ENCODE data around the gene NFKBIA. TPM values are rescaled to one million over a fixed set of nuclear protein-coding genes. Genes with fewer than 3 reads are reported as not detected.

NFKBIA gene
- total RNA-seq, 4 donors from 2014 or later: 387 to 416 (median 398) TPM

GRCh38 chr14:35353409-35354172, 51.0 kb downstream of the NFKBIA start:
- Histone ChIP-seq H3K36me3 (no peaks in the 10 kb centered on the region), H3K4me1 (peaks cover 0 to 12% (median 4%) of the 10 kb centered on the region in 4 donors), H3K9me3 (no peaks in the 10 kb centered on the region), H3K4me3 (no peak overlapping the region), H3K27me3 (no peaks in the 10 kb centered on the region), H3K27ac (replicated peaks in 1 of 4) (no peak overlapping the region)
- WGBS: 80% methylated on average over 10 of the region's 10 CpGs
- no peak for DNase-seq (ENCODE audit: extremely low spot score)
- TF ChIP-seq CTCF (IDR thresholded peaks at IDR 0.05): no peak
- TF ChIP-seq POLR2AphosphoS5 (IDR thresholded peaks at IDR 0.05): no peak
- TF ChIP-seq EP300 (IDR thresholded peaks at IDR 0.05): no peak
- TF ChIP-seq POLR2A (IDR thresholded peaks at IDR 0.05; ENCODE audit: low read depth): no peak
- intact Hi-C loops (cut with DNase I): no loop called here

- H3K36me3 ChIP-seq: no peaks in the 10 kb centered on the region
- H3K27ac ChIP-seq (replicated peaks in 1 of 4): no peak overlapping the region
- 72% methylated on average over 10 of the region's 15 CpGs for WGBS
- no peak for DNase-seq (ENCODE audit: extremely low spot score)
- TF ChIP-seq POLR2A (IDR thresholded peaks at IDR 0.05; ENCODE audit: low read depth): no peak
- TF ChIP-seq EP300 (IDR thresholded peaks at IDR 0.05): no peak
- TF ChIP-seq POLR2AphosphoS5 (IDR thresholded peaks at IDR 0.05): peak in 1 of 2 donors; percentile 22
- peaks cover 0 to 12% (median 4%) of the 10 kb centered on the region in 4 donors for H3K4me1 ChIP-seq
- no peaks in the 10 kb centered on the region for H3K9me3 ChIP-seq
- intact Hi-C loops (cut with DNase I): no loop called here
- no peak overlapping the region for H3K4me3 ChIP-seq
- no peaks in the 10 kb centered on the region for H3K27me3 ChIP-seq
Measured at GRCh38 chr14:35352274-35353233, 52.0 kb downstream of the NFKBIA start.

GRCh38 chr14:35351897-35352273, 52.7 kb downstream of the NFKBIA start:
- Histone ChIP-seq H3K4me3 (no peak overlapping the region), H3K27ac (replicated peaks in 1 of 4) (no peak overlapping the region), H3K27me3 (no peaks in the 10 kb centered on the region), H3K4me1 (peaks cover 0 to 12% (median 4%) of the 10 kb centered on the region in 4 donors), H3K9me3 (no peaks in the 10 kb centered on the region), H3K36me3 (no peaks in the 10 kb centered on the region)
- 79% methylated on average over 4 of the region's 4 CpGs for WGBS
- intact Hi-C loops (cut with DNase I): no loop called here
- TF ChIP-seq POLR2AphosphoS5 (IDR thresholded peaks at IDR 0.05): no peak
- TF ChIP-seq POLR2A (IDR thresholded peaks at IDR 0.05; ENCODE audit: low read depth): no peak
- TF ChIP-seq CTCF (IDR thresholded peaks at IDR 0.05): no peak
- no peak for TF ChIP-seq EP300 (IDR thresholded peaks at IDR 0.05)
- DNase-seq (ENCODE audit: extremely low spot score): no peak

Other genes starting within 250 kb of the NFKBIA start
- gene PSMA6, start 112.4 kb downstream of the NFKBIA start, total RNA-seq: 100 to 1,000 TPM in 2 of 4 donors, 10 to 100 TPM in 2; 70.5 to 143 (median 112) TPM
- gene INSM2, start 129.4 kb upstream of the NFKBIA start, total RNA-seq: not detected